ENCODE results near the gene MAGI1. TPM values are rescaled to one million over a fixed set of nuclear protein-coding genes. Genes with fewer than 3 reads are reported as not detected.

The MAGI1 gene
- total RNA-seq, 1 experiment from 2014 or later, result 38.6 TPM

- TF ChIP-seq CTCF (IDR thresholded peaks at IDR 0.05 in 2 of 3, conservative IDR thresholded peaks at IDR 0.05 in 1 of 3; ENCODE audit: borderline replicate concordance in 1 of 3, insufficient read depth in 1 of 3, low read depth in 2 of 3, low read length in 2 of 3), result no peak
- no peak for TF ChIP-seq SP1 (IDR thresholded peaks at IDR 0.05; ENCODE audit: low read depth)
- TF ChIP-seq FOSL1 (IDR thresholded peaks at IDR 0.05; ENCODE audit: low read depth), result no peak
Measured at GRCh38 chr3:65597952-65598413, 440.7 kb downstream of the MAGI1 start (continued).

GRCh38 chr3:65597226-65597951 lies 441.3 kb downstream of the MAGI1 start:
- H3K9ac ChIP-seq (ENCODE audit: low read length), result no peak overlapping the region
- ATAC-seq, result no peak
- H3K4me2 ChIP-seq (ENCODE audit: low read length), result no peak overlapping the region
- TF ChIP-seq ATF3 (IDR thresholded peaks at IDR 0.05) (no peak), ZBTB33 (IDR thresholded peaks at IDR 0.05; ENCODE audit: extremely low read depth, insufficient replicate concordance, low read length) (no peak), JUND (IDR thresholded peaks at IDR 0.05) (no peak), TCF7L2 (IDR thresholded peaks at IDR 0.05; ENCODE audit: borderline replicate concordance, extremely low read depth, insufficient read depth, insufficient read length) (no peak), POLR2A (IDR thresholded peaks at IDR 0.05; ENCODE audit: borderline replicate concordance, extremely low read depth, insufficient read depth, insufficient read length) (no peak), YY1 (IDR thresholded peaks at IDR 0.05; ENCODE audit: extremely low read depth, insufficient replicate concordance, low read depth, low read length) (no peak), CBX3 (IDR thresholded peaks at IDR 0.05; ENCODE audit: low read depth) (no peak), EZH2phosphoT487 (IDR thresholded peaks at IDR 0.05; ENCODE audit: borderline replicate concordance) (no peak), CEBPB (IDR thresholded peaks at IDR 0.05; ENCODE audit: low read depth) (no peak), RAD21 (IDR thresholded peaks at IDR 0.05; ENCODE audit: low read depth) (no peak), MAX (IDR thresholded peaks at IDR 0.05) (no peak), ZFX (IDR thresholded peaks at IDR 0.05) (no peak), FOSL1 (IDR thresholded peaks at IDR 0.05; ENCODE audit: low read depth) (no peak), SP1 (IDR thresholded peaks at IDR 0.05; ENCODE audit: low read depth) (no peak)
- ChIA-PET POLR2A (no interaction called here), CTCF (no interaction called here), RAD21 (ENCODE audit: low non-redundant PET in 1 of 2, low total read pairs in 2 of 2, uncharacterized antibody in 2 of 2, unreplicated experiment in 2 of 2) (no interaction called here)
- no peaks in the 10 kb centered on the region for H3K9me2 ChIP-seq (ENCODE audit: insufficient read depth)
- no TSS peak for BruUV-seq (replicated peaks)
- H2AFZ ChIP-seq (ENCODE audit: low read depth, low read length, poor library complexity, severe bottlenecking), result no peak overlapping the region
- H3K27ac ChIP-seq (ENCODE audit: low read depth, low read length), result no peak overlapping the region
- DNase-seq (ENCODE audit: low read depth, low spot score), result no peak
- no peak overlapping the region for H3K4me3 ChIP-seq (replicated peaks in 1 of 2; ENCODE audit: low read depth in 1 of 2, low read length in 2 of 2)
- H4K20me1 ChIP-seq (ENCODE audit: insufficient read depth), result no peaks in the 10 kb centered on the region
- H3K79me2 ChIP-seq (ENCODE audit: insufficient read depth, low read length), result no peaks in the 10 kb centered on the region
- H3K36me3 ChIP-seq (ENCODE audit: control insufficient read depth in 1 of 2, insufficient read depth in 2 of 2, low read length in 2 of 2), result no peaks in the 10 kb centered on the region
- H3K27me3 ChIP-seq (ENCODE audit: insufficient read depth, low read length), result no peaks in the 10 kb centered on the region
- no peaks in the 10 kb centered on the region for H3K9me3 ChIP-seq (ENCODE audit: control insufficient read depth in 1 of 2, insufficient read depth in 1 of 2, low read depth in 1 of 2, low read length in 2 of 2)
- intact Hi-C loops (cut with micrococcal nuclease), result no loop called here
- H3K4me1 ChIP-seq (ENCODE audit: control insufficient read depth in 1 of 2, insufficient read depth in 2 of 2, low read length in 2 of 2), result no peaks in the 10 kb centered on the region
